ENCODE measurements around the gene COPZ1.
A peak's percentile ranks its signal among the peaks of the same experiment; 100 is the strongest.

COPZ1 gene

DNA sequence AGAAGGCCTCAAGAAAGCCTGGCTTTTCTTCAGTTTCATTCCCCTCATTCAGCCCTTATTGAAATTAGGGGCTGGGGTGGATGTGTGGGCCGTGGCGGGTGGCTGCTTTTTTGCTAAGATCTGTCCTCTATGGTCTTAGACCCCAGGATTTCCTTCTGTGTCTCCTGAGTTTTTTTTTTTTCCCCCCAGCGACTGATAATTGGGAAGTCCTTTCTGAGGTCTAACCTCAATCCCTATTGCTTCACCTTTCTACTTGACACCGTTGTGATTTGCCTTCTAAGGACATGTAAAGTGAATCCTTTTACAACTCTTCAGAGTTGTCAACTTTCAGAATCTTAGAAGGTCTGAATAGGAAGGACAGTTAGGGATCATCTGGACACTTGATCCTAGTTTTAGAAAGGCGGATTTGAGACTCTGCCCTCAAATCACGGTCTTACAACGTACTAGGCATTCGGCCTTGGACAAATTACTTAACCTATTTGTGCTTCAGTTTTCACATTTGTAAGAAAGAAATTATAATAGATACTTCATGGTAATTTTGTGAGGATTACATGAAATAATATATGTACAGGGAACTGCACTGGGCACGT is 34.9 kb downstream of the COPZ1 start:
- no peak for DNase-seq

DNA sequence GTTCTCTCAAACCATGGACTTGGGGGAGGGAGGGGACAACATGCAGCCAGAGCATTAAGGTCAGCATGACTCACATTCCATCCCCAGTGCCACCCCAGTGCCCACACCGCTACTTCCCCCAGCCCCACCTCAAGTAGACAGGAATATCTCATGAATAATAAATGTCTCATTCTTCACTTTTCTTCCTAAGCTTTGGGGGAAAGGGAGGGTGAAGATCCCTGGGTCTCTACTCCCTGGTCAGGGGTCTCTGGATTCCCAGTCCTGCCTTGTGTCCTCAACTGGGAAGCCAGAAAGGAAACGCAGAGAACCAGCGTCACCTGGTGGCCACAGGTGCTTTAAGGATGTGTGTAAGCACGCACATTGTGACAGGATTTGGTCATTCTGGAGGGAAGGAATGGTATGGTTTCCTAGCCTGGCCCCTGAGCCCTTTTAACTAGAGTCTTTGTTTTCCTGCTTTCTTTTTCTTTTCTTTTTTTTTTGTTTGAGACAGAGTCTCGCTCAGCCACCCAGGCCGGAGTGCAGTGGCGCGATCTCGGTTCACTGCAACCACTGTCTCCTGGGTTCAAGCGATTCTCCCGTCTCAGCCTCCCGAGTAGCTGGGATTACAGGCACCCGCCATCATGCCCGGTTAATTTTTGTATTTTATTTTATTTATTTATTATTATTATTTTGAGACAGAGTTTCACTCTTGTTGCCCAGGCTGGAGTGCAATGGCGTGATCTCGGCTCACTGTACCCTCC is 36.0 kb downstream of the COPZ1 start:
- DNase-seq = peak; percentile 60

- DNase-seq = no peak
Measured at GRCh38 chr12:54363047-54363446, 38.1 kb downstream of the COPZ1 start.

DNA sequence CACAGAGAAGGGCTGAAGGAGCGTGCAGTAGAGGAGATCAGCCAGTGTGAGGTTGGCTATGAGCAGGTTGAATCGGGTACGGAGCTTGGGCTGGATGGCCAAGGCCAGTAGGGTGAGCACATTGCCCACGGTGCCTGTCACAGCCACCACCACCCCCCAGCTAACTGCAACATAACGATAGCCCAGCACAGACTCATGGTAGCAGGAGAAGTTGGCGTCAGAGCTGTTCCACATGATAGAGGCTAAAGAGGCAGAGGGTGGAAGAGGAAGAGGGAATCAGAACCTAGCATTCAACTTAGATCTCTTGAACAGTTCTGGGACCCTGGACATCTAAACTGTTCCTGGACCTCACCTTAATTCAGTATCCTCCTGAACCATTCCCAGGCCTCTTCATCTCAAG is 38.7 kb downstream of the COPZ1 start:
- no peak for DNase-seq

DNA sequence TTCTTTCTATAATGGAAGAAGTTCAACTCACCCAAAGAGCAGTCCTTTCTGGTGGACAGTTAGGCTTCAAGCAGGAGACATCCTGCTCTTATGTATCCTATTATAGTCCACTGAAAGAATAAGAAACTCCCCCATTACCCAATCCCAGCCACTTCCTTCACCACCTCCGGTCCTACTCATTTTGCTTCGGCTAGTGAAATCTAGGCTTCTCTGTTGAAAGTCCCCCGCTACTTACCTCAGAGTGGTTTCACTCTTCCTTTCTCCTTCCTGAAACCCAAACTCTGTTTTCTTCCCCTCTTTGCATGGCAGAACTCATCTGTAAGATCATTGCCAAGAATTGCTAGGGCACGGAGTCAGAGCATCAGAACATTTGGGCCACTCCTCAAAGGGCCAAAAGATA is 39.5 kb downstream of the COPZ1 start, which contains the start of gene GPR84:
Gene GPR84, minus strand, starts transcription at position 74 of the 400 bp plus-strand sequence. CDS start 635 bp downstream, outside the sequence.
- DNase-seq = no peak

DNA sequence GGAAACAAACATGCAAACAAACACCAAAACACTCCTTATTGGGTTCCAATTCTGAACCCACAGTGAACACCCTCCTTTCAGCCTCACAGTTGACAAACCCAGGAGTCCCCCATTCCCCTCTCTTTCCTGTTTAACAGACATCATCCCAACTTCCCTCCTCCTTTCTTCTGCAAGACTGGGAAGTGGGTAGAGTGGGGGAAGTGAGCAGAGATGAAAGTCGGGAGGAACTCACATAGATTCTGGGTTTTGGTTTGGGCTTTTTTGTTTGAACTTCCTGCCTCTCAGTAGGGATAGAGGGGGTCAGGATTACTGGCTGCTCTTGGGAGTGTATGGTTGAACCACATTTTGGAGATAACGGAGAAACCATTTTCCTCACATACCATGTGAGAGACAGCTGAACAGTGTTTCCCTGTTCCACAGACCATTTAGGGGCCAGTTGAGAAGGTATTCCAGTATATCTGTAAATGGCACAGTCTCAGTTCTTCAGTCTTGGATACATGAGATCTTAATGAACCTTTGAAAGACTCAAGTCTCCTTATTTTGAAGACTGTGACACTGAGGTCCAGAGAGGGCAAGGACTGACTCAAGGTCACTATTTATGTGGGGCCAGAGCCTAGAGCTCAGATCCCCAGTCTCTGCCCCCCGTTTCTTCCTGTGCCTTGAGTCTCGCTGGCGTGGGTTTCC is 43.2 kb downstream of the COPZ1 start:
- no peak for DNase-seq

DNA sequence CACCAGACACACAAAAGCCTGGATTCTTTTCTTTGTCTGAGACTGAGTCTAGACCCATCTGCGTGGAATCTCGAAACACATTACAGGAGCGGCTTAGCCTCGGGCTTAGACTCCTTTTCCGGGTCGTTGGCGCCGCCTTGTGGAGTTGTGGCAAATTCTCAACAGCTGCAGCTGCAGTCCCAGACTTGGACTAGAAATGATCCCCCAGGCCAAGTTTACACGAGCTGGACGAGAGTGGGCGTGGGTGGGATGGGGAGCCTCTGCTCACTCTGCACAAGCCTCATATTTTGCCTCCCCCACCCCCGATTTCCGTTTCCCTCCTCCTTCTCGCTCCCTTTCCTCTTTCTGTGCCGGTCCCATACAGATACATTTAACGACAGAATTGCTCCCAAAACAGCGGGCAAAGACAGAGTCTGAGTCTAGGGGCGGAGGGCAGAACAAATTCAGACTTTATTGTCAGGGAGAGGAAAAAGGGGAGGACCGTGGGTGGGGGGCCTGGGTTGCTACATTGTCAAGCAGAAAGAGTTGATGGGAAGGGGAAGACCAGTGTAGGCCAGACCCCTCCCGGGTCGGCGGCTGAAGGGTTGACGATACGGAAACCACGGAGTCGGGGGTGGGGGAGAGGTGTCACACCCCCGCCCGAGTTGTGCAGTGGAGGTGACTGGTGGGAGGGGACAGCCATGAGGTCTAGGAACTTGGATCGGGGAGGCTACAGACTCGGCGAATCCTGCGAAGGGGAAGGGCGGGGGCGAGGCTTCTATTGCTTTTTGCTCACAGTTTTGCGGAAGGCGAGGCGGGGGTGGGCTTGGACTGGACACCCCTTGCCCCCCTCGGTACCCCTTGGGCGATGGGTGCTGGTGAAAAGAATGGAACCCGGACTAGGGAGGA is 44.0 kb downstream of the COPZ1 start:
- DNase-seq = peak; percentile 79

GRCh38 chr12:54369597-54370131 is 44.7 kb downstream of the COPZ1 start:
- no peak for DNase-seq

DNA sequence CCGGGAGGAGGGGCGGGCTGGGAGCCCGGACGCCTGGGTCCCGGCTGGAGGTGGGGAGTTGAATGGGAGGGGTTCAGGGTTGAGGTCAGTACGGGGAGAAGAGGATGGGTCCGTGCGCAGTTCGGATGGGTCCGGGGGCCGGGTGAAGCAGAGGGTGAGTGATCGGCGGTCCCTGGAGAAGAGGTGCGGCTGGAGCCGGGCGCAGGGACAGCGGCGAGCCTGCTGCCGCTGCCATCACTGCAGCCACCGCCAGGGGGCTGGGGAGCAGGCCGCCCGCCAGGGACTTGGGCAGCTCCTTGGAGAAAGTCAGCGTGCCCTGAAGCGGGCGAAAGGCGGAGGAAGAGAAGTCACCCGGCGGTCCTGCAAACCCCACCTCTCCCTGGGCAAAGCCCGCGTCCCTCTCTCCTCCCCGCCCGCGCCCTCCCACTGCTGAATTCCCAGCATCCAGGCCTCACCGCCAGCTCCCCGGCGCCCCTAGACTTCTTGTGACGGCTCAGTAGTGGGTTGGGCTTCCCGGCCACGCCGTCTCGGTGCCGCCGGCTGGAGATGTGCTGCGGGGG is 45.3 kb downstream of the COPZ1 start:
- peak; percentile 76 for DNase-seq

DNA sequence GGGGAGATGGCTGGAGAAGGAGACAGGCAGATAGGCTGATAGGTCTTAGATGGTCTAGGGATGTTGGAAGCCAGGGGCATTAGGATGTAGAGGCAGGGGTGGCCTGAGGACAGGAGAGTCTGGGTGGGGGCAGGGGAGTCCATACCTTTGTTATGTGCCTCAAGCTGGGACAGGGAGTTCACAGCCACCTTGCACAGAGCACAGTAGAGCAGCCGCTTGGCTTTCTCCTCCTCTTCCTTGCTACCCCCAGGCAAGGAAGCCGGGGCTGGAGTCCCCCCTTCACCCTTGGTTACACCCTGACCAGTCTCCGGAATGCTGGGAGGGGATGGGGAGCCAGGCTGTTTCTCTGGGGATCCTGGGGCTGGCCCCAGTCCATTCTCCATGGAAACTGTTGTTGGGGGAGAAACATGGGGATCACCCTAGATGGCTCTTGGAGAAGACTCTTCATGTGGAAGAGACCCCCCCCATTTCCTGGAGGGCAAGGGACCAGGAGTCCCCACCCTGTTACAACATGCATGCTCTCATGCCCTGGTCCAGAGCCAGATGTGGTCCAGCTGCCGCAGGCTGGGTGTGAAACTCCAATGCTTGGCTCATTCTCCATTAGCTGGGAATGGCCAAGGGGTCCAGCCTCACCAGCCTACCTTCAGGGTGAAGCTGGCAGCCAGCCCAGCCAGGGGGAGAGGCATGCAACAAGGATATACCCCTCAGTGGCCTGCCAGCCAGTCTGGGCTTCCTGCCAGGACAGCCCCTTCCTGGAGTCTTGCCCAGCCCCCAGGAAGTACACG is 46.6 kb downstream of the COPZ1 start:
- peak; percentile 15 for DNase-seq

- DNase-seq = no peak
Measured at GRCh38 chr12:54372113-54372806, 47.3 kb downstream of the COPZ1 start.

DNA sequence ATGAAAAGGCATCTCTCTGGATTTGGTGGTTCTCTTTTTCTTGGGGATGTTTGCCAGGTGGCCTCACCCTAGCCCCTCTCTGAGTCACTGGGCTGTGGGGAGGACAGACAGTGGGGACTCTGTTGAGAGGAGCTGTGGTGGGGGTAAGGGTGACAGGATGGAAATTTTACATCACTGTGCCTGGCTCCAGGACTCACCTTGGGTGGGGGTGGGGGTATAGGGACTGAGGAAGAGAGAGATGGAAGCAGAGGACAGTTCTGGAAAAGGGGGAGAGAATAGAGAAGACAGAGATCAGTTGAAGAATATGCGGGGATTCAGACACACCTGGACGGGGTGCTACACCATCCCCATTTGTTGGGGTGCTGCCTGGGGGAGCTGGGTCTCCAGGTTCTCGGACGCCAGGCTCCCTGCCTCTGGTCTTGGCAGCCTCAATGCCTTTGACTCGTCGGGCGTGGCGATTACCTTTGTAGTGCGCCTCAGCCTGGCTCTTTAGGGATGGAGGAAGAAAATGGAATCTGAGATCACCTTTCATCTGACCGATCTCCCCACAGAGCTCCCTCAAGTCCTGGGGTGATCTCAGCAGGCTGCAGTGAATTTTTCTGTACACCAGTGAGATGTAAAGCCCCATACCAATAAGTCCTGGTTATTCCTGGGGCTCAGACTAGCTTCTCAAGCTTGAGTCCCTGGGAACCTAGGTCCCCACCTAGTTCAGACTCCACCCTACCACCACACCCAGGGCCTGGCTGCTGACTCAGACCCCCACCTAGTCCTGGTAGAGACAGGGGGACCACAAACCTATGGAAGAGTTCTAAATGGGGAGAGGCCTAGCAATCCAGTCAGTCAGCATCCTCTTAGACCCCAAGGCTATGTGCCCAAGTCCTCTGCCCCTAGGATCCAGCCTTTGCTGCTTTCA is 49.0 kb downstream of the COPZ1 start:
- no peak for DNase-seq

DNA sequence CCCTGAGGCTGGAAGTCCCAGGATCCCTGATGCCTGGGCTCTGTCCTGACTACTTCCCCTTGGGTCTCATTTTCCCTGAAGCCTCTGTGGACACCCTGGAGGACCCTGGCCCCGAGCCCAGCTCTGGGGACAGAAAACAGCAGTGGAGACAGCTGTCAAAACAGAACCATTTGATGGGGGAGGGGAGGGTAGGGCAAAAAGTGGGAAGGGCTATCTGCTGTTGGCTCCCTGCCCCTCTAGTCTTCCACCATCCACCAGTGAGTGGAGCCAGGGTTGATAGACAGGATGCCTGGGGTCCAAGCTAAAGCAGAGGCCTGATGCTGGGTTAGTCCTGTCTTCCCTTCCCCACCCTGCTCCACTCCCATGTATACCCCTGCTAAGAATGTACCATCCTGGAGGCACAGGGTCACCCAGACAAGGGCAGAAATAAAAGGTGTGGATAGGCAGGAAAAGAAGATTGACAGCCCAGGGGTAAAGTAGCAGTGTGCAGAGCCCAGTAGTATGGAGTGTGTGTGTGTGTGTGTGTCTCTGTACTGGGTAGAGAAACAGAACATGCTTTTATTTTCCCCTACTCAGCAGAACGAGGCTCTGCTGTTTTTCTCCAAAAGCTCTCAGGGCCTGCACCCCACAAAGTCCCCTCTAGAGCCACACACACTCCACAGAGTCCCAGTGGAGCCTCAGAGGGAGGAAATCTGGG is 49.8 kb downstream of the COPZ1 start:
- no peak for DNase-seq

- DNase-seq = no peak
Measured at GRCh38 chr12:54375259-54375579, 50.3 kb downstream of the COPZ1 start.

GRCh38 chr12:54376596-54376995 is 51.7 kb downstream of the COPZ1 start:
- no peak for DNase-seq

GRCh38 chr12:54377007-54377406 is 52.1 kb downstream of the COPZ1 start:
- DNase-seq = no peak

GRCh38 chr12:54377797-54378515 is 53.0 kb downstream of the COPZ1 start:
- no peak for DNase-seq

DNA sequence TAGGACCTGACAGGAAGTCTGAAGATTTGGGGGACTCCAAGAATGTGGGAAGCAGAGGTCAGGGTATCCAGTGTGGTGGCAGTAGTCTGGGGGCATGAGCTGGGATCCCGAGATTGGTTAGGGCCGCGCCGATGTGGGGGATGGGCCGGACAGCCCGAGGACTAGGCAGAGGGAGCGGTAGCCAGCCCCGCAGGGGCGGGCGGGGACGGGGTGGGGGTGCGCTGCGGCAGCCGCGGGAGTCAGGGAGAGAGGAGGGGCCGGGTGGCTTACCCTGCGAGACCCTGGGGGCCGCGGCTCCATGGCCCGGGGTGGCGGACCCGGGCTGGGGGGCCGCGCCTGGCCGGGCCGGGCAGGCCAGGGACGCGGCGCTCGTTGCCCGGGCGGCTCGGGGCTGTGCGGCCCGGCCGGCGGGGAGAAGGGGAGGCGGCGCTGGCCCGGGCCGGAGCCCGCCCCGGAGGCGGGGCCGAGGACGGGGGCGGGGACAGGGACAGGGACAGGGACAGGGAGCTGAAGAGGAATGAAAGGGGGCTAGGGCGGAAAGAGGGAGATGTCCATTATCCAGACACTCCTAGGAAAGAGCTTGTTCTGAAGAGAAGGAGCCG is 54.0 kb downstream of the COPZ1 start:
- DNase-seq = no peak
